ENCODE measurements around the gene AKT2. TPM values are rescaled to one million over a fixed set of nuclear protein-coding genes. Genes with fewer than 3 reads are reported as not detected.
A peak's percentile ranks its signal among the peaks of the same experiment; 100 is the strongest.

Gene AKT2
- total and polyA plus RNA-seq, 10 of the 15 experiments (the other 5 are each of a cell fraction or from before 2014, with no cell fraction given) = 1.0 to 185 (median 71.5) TPM

- no TSS peak for BruUV-seq (replicated peaks)
- Histone ChIP-seq H3K4me2 (ENCODE audit: control insufficient read depth, insufficient read depth) (peak overlapping the region; percentile 70), H3K4me1 (ENCODE audit: control insufficient read depth, insufficient read depth, low read length) (peaks cover 23% of the 10 kb centered on the region), H4K20me1 (ENCODE audit: control insufficient read depth, insufficient read depth) (peaks cover 2% of the 10 kb centered on the region), H2AFZ (ENCODE audit: control insufficient read depth, low read depth, low read length) (no peak overlapping the region), H3K27ac (ENCODE audit: control insufficient read depth, insufficient read depth) (peak overlapping the region; percentile 32), H3K4me3 (peak overlapping the region; percentile 59), H3K79me2 (ENCODE audit: control insufficient read depth, insufficient read depth, low read length) (peaks cover 86% of the 10 kb centered on the region), H3K9ac (ENCODE audit: control insufficient read depth, insufficient read depth, low read length) (0 out of 2 replicates have a peak overlapping the region, but pooled peaks have one; percentile 5), H3K9me3 (replicated peaks; ENCODE audit: control insufficient read depth, insufficient read depth, low read length) (no peaks in the 10 kb centered on the region), H3K36me3 (ENCODE audit: control insufficient read depth in 2 of 2, insufficient read depth in 2 of 2, low read length in 1 of 2) (peaks cover 0 to 7% of the 10 kb centered on the region in 2 experiments; a peak in 3 of 4 replicates), H3K27me3 (replicated peaks in 1 of 2; ENCODE audit: control insufficient read depth in 2 of 2, insufficient read depth in 2 of 2, low read length in 1 of 2) (no peaks in the 10 kb centered on the region)
- ChIA-PET RAD21 (ENCODE audit: unreplicated experiment) (interaction anchor here (0.7 to 1.7 kb wide), 4 partner anchors 25 to 186 kb away, joined by 3 to 5 read pairs (median 4); partner anchors contain the start of gene BLVRB), SMC1A (ENCODE audit: uncharacterized antibody, unreplicated experiment) (interaction anchor here (1.0 kb wide), 1 partner anchor 25 kb away, joined by 3 read pairs; no protein-coding TSS in a partner anchor), CTCF (interaction anchor here (0.8 kb wide), 1 partner anchor 9 kb away, joined by 3 read pairs; no protein-coding TSS in a partner anchor), POLR2A (interaction anchor here (0.9 to 1.2 kb wide), 2 partner anchors 81 to 90 kb away, joined by 3 to 6 read pairs; no protein-coding TSS in a partner anchor)
- in situ Hi-C loops (cut with MboI) (no loop called here), intact Hi-C loops (cut with micrococcal nuclease; ENCODE audit: unreplicated experiment) (no loop called here)
- ATAC-seq = peak; percentile 54
- no peak for DNase-seq (ENCODE audit: low read depth, low spot score)
- 74% methylated on average over 17 of the region's 17 CpGs for WGBS (ENCODE audit: insufficient coverage, insufficient replicate concordance, low lambda C conversion rate, missing lambda C conversion rate)
- FAIRE-seq = no peak
- TF ChIP-seq, protein P1, sequence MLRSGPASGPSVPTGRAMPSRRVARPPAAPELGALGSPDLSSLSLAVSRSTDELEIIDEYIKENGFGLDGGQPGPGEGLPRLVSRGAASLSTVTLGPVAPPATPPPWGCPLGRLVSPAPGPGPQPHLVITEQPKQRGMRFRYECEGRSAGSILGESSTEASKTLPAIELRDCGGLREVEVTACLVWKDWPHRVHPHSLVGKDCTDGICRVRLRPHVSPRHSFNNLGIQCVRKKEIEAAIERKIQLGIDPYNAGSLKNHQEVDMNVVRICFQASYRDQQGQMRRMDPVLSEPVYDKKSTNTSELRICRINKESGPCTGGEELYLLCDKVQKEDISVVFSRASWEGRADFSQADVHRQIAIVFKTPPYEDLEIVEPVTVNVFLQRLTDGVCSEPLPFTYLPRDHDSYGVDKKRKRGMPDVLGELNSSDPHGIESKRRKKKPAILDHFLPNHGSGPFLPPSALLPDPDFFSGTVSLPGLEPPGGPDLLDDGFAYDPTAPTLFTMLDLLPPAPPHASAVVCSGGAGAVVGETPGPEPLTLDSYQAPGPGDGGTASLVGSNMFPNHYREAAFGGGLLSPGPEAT (IDR thresholded peaks at IDR 0.05; ENCODE audit: low read depth) = peak; percentile 20; the same call in 1 of the 2 replicates
- no peak for TF ChIP-seq CHD1 (IDR thresholded peaks at IDR 0.05; ENCODE audit: low read depth, low read length)
- no peak for TF ChIP-seq STAT1 (conservative IDR thresholded peaks at IDR 0.05)
- TF ChIP-seq STAT3 (IDR thresholded peaks at IDR 0.05; ENCODE audit: low read depth, low read length) = no peak
- no peak for TF ChIP-seq MYC (IDR thresholded peaks at IDR 0.05; ENCODE audit: insufficient read depth, insufficient read length, insufficient replicate concordance, low read length, severe bottlenecking)
- TF ChIP-seq, protein P2, sequence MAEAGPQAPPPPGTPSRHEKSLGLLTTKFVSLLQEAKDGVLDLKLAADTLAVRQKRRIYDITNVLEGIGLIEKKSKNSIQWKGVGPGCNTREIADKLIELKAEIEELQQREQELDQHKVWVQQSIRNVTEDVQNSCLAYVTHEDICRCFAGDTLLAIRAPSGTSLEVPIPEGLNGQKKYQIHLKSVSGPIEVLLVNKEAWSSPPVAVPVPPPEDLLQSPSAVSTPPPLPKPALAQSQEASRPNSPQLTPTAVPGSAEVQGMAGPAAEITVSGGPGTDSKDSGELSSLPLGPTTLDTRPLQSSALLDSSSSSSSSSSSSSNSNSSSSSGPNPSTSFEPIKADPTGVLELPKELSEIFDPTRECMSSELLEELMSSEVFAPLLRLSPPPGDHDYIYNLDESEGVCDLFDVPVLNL (IDR thresholded peaks at IDR 0.05; ENCODE audit: low read depth, low read length) = no peak
- peak; percentile 78 for TF ChIP-seq IKZF1 (conservative IDR thresholded peaks at IDR 0.05)
- TF ChIP-seq, protein P3, sequence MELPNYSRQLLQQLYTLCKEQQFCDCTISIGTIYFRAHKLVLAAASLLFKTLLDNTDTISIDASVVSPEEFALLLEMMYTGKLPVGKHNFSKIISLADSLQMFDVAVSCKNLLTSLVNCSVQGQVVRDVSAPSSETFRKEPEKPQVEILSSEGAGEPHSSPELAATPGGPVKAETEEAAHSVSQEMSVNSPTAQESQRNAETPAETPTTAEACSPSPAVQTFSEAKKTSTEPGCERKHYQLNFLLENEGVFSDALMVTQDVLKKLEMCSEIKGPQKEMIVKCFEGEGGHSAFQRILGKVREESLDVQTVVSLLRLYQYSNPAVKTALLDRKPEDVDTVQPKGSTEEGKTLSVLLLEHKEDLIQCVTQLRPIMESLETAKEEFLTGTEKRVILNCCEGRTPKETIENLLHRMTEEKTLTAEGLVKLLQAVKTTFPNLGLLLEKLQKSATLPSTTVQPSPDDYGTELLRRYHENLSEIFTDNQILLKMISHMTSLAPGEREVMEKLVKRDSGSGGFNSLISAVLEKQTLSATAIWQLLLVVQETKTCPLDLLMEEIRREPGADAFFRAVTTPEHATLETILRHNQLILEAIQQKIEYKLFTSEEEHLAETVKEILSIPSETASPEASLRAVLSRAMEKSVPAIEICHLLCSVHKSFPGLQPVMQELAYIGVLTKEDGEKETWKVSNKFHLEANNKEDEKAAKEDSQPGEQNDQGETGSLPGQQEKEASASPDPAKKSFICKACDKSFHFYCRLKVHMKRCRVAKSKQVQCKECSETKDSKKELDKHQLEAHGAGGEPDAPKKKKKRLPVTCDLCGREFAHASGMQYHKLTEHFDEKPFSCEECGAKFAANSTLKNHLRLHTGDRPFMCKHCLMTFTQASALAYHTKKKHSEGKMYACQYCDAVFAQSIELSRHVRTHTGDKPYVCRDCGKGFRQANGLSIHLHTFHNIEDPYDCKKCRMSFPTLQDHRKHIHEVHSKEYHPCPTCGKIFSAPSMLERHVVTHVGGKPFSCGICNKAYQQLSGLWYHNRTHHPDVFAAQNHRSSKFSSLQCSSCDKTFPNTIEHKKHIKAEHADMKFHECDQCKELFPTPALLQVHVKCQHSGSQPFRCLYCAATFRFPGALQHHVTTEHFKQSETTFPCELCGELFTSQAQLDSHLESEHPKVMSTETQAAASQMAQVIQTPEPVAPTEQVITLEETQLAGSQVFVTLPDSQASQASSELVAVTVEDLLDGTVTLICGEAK (IDR thresholded peaks at IDR 0.05; ENCODE audit: borderline replicate concordance) = no peak
- TF ChIP-seq SIN3A (IDR thresholded peaks at IDR 0.05; ENCODE audit: low read depth, low read length) = no peak
- no peak for TF ChIP-seq CHD2 (IDR thresholded peaks at IDR 0.05; ENCODE audit: borderline replicate concordance, low read depth, low read length)
- TF ChIP-seq, protein P4, sequence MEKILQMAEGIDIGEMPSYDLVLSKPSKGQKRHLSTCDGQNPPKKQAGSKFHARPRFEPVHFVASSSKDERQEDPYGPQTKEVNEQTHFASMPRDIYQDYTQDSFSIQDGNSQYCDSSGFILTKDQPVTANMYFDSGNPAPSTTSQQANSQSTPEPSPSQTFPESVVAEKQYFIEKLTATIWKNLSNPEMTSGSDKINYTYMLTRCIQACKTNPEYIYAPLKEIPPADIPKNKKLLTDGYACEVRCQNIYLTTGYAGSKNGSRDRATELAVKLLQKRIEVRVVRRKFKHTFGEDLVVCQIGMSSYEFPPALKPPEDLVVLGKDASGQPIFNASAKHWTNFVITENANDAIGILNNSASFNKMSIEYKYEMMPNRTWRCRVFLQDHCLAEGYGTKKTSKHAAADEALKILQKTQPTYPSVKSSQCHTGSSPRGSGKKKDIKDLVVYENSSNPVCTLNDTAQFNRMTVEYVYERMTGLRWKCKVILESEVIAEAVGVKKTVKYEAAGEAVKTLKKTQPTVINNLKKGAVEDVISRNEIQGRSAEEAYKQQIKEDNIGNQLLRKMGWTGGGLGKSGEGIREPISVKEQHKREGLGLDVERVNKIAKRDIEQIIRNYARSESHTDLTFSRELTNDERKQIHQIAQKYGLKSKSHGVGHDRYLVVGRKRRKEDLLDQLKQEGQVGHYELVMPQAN (conservative IDR thresholded peaks at IDR 0.05) = no peak
- no peak for TF ChIP-seq MTA3 (IDR thresholded peaks at IDR 0.05; ENCODE audit: borderline replicate concordance, low read length)
- TF ChIP-seq KDM1A (IDR thresholded peaks at IDR 0.05; ENCODE audit: borderline replicate concordance) = no peak
These were observed 5.2 kb downstream of the AKT2 start for GRCh38 chr19:40279761-40280607.

Measured in GM12878 (cell line).